ENCODE results near the gene CMC4. TPM values are rescaled to one million over a fixed set of nuclear protein-coding genes. Genes with fewer than 3 reads are reported as not detected.

Gene CMC4, protein sequence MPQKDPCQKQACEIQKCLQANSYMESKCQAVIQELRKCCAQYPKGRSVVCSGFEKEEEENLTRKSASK
- total RNA-seq (ENCODE audit: low replicate concordance) = 1.5 and 8.4 TPM in 2 replicates

DNA sequence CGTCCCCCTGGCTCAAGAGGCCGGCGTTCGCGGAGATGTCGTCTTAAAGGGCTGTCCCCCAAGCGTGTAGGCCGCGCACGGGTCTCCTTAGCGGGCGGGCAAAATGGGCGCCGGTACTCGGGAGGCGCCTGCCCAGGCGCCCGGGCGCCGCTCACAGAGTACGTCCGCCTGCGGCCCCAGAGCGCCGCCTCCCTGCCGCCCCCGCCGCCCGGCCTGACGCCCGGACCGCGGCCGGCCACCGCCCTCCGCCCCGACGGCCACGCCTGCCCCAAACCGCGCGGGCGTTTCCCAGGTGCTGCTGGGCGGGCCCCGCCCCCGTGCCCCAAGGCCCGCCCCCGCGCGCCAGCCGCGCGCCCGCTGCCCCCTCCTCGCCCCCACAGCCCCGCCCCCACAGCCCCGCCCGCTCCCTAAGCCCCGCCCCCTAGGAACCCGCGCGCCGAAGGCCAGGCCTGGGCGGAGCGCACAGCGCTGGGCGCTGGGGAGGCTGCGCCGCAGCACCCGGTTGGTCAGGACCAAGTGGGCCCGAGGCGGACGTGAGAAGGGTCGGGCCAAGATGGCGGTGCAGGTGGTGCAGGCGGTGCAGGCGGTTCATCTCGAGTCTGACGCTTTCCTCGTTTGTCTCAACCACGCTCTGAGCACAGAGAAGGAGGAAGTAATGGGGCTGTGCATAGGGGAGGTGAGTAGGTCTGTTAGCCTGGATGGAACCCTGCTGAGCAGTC, at the start of gene CMC4, which contains the start of the genes BRCC3 and MTCP1:
CMC4 (minus strand) TSS at position 162 of the 719 bp plus-strand sequence. CDS start 7,113 bp downstream, outside the sequence.
BRCC3 (plus strand) TSS at position 534 of the 719 bp plus-strand sequence; CDS start at position 554, 20 bp downstream.
MTCP1 (minus strand) TSS at position 162 of the 719 bp plus-strand sequence. CDS start 5,126 bp downstream, outside the sequence.

DNA sequence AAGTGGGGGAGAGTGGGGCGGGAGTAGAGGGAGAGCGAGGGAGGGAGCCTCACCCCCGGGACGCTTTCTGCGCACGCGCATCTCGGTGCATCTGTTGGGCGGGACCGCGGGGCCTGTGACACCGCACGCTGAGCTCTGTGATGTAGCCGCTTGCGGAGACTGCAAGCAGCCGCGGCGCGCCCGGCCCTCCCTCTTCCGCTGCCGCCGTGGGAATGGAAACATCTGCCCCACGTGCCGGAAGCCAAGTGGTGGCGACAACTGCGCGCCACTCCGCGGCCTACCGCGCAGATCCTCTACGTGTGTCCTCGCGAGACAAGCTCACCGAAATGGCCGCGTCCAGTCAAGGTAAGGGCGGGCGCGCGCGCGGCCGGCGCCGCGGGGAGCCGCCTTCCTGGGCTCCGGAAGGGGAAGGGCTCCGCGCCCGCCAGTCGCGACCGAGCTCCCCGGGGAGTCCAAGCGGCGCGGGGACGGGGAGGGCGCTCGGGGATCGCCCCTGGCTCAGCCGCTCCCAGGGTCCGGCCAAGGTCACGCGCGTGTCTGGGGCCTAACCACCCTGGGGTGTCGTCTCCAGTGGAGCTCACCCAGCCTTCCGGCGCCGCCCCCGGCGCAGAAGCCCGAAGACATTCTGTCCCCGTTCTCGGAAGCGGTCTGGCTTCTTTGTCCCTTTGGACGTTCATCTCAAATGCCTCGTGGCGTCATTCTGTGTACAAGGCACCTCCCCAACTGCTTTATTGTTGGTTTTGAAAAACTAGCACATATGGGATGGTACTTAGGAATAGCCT, 44.0 kb downstream of the CMC4 start, which contains the start of gene FUNDC2:
FUNDC2 (plus strand) TSS at position 118 of the 782 bp plus-strand sequence; CDS start at position 213, 95 bp downstream.

DNA sequence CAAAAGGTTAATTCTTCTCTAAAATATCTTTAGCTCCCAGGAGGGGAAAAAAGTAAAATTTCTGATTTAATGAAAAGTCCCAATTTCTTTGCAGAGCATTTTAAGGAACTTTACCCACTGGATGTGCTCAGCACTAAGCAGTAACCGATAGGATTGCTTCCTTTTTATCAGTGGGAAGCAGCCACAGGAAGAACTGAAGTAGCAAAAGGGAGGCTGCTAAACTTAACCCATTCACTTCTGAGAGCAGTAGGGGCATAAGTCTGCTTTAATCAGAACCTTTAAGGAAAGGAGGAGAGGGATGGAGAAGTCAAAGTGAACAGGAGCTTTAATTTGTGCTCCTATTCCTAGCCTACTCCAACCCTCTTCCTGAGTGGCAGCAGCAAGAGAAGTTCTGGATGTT, 48.4 kb downstream of the CMC4 start, which contains the start of gene F8:
F8 (minus strand) TSS at position 139 of the 400 bp plus-strand sequence. CDS start 171 bp downstream, outside the sequence.

Other genes with a start within 250 kb of the CMC4 start
- not detected in 2 replicates for gene SMIM9, start 236.5 kb downstream of the CMC4 start, total RNA-seq (ENCODE audit: low replicate concordance)
- gene F8A1, start 184.8 kb downstream of the CMC4 start, total RNA-seq (ENCODE audit: low replicate concordance) = 0.82 and 1.4 TPM in 2 replicates
- 1.7 and 3.5 TPM in 2 replicates for gene F8, start 48.4 kb downstream of the CMC4 start, total RNA-seq (ENCODE audit: low replicate concordance)
- 39.4 and 59.9 TPM in 2 replicates for gene FUNDC2, start 44.3 kb downstream of the CMC4 start, total RNA-seq (ENCODE audit: low replicate concordance)
- 11.5 and 15.2 TPM in 2 replicates for gene MTCP1, start within 50 bp of the CMC4 start, total RNA-seq (ENCODE audit: low replicate concordance)
- 9.2 and 12.1 TPM in 2 replicates for gene BRCC3, start 372 bp upstream of the CMC4 start, total RNA-seq (ENCODE audit: low replicate concordance)
- 17.1 and 52.7 TPM in 2 replicates for gene VBP1, start 145.3 kb upstream of the CMC4 start, total RNA-seq (ENCODE audit: low replicate concordance)
- gene RAB39B, start 193.4 kb upstream of the CMC4 start, total RNA-seq (ENCODE audit: low replicate concordance) = 0.47 and 0.53 TPM in 2 replicates

All from smooth muscle cell of the coronary artery (primary cell).